SKM-1 (cell line): Measurements from ENCODE around the gene TK1.

Experiments
- DNase-seq: peaks from one replicate; lab custom pipeline; 2025; ENCODE audit not compliant: unreplicated experiment; lab: John Stamatoyannopoulos, UW

The TK1 gene

GRCh38 chr17:78133971-78134898, 52.6 kb downstream of the TK1 start:
- peak; percentile 30 for DNase-seq

GRCh38 chr17:78133179-78133951, 53.5 kb downstream of the TK1 start:
- no peak for DNase-seq

- DNase-seq, result no peak
These were observed 54.1 kb downstream of the TK1 start for GRCh38 chr17:78132767-78133178.

GRCh38 chr17:78132084-78132676, 54.7 kb downstream of the TK1 start:
- DNase-seq, result no peak

- DNase-seq, result no peak
These were observed 55.4 kb downstream of the TK1 start for GRCh38 chr17:78131172-78132083.

GRCh38 chr17:78130437-78131101, 56.3 kb downstream of the TK1 start, which contains the start of gene TMC8:
Gene TMC8, plus strand, starts transcription at chr17:78130771. Its CDS starts 818 bp downstream, at chr17:78131589.
- DNase-seq, result peak; percentile 93

- DNase-seq, result no peak
These were observed 56.8 kb downstream of the TK1 start for GRCh38 chr17:78130090-78130436.

- no peak for DNase-seq
These were observed 57.3 kb downstream of the TK1 start for GRCh38 chr17:78129351-78130089.

GRCh38 chr17:78128551-78129350, 58.1 kb downstream of the TK1 start, which contains the start of gene TMC6:
Gene TMC6, minus strand, starts transcription at chr17:78128755. Its CDS starts 1,923 bp downstream, at chr17:78126832.
- peak; percentile 73 for DNase-seq

DNA sequence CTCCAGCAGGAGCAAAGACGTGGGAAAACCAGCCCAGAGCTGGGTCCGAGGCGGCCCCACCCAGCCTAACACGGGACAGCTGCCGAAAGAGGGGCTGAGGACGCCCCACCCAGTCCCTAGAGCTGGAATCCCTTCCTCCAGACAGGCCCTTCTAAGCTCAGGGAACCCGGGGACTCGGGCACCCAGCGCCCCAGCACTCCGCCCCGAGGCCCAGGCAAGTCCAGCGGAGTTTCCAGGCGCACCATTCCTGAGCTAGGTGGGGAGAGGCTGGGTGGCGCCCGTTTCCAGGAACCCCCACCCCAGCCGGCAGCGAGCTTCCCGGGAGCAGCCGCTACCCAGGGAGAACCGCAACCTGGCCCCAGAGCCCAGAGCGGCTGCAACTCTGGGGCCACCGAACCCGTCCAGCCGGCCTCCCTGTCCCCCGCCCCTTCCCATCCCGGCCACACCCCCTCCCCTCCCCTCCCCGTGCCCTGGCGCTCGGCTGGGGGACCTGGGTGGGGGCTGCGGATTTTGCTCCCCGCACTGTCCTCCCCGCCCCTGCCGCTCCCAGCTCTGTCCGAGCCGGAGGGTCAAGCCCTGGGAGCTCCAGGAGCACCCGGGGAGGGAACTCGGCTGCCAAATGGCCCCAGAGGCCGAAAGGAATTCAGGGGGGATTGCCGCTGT, 58.8 kb downstream of the TK1 start:
- no peak for DNase-seq

DNA sequence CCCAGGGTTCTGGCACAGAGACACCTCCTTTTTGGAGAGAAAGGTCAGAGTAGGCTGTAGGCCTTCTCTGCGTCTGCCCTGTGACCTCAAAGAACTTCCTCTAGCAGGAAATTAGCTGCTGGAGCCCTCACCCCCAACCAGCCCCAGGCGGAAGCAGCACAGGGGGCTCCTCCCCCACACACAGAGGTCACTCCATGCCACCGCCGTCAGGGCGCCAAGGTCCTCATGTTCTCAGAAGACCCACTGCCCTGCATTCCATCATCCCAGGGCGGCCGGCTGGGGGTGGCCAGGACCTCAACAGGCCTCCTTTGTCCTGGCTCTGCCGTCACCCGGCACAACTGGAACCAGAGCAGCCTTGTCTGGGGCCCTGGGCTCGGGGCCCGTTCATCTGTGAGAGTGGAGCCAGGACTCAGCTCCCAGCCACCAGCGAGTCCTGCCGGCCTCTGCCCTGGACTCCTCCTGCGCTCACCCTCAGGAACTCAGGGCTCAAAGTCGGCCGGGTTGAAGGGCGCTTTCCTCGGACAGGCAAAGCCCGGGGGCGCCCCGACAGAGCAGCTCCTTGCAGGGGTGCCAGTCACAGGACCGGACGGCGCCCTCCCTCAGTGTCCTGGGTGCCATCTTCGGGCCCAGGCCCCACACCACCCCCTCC, 59.5 kb downstream of the TK1 start:
- DNase-seq, result peak; percentile 86

GRCh38 chr17:78126895-78127238, 60.0 kb downstream of the TK1 start:
- DNase-seq, result no peak

DNA sequence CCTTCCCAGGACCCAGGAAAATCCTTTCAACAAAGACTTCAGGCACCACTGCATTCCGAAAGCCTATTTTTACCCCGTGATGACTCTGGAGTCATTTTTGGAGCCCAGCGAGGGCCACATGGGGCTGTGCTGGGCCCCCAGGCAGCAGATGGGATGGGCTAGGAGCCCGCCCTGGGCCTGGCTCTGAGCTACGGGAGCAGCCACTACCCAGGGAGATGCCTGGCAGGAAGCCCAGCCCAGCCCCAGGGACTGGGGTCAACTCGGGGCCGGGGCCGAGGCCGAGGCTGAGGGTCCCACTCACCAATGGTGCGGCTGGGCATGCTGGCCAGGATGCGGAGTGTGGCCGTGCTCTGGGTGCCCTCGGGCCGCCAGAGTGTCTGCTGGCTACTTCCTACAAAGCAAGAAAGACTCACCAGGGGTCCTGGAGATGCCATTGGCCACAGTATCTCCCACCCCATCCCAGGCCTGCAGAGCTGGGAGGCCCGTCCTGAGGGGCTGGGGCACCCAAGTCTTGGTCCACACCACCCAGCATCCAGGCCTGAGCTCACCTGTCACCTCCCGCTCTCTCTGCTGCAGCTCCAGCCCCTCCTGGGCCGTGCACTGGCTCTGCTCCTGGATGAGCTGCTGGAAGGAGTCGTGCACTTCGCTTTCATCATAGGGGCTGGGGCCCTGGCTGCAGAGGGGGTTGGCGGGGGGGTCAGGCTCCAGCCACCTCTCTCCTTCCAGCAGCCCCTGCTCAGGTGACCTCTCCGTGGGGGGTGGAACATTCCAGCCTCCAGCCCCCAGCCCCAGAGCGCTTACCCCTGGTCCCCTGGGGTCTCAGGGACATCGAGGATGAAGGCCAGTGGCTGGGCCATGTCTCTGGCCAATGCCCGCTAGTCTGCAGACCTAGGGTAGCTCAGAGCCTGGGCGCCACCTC, 60.6 kb downstream of the TK1 start:
- no peak for DNase-seq

- DNase-seq, result no peak
These were observed 61.5 kb downstream of the TK1 start for GRCh38 chr17:78125138-78125913.

GRCh38 chr17:78124836-78125137, 62.1 kb downstream of the TK1 start:
- DNase-seq, result no peak
